GM23338 (cell line): ENCODE results near the gene TYMS. TPM values are rescaled to one million over a fixed set of nuclear protein-coding genes. Genes with fewer than 3 reads are reported as not detected.

Experiments
- ATAC-seq: fragments of 200-7000 bp; cut with Tn5 transposase; 3 replicates; pipeline ENCODE4 v1.9.1; 2020
- DNase-seq: peaks from one replicate; pipeline ENCODE4 v3.0.0-alpha.2; 2015; ENCODE audit warnings: low spot score
- H2AFZ ChIP-seq: fragments of 200-600 bp; sonication (generic); 2 replicates; pipeline ENCODE4 v1.8.0; 2016; ENCODE audit warnings: antibody characterized with exemption, mild to moderate bottlenecking, moderate library complexity
- H3F3A ChIP-seq: fragments of 200-600 bp; sonication (generic); replicated peaks from 2 replicates; pipeline ENCODE4 v1.8.0; 2017; ENCODE audit warnings: antibody characterized with exemption, mixed run types, low read depth
- H3K27ac ChIP-seq: fragments of 200-600 bp; sonication (generic); 2 replicates; pipeline ENCODE4 v1.6.1; 2016; ENCODE audit warnings: low read depth
- H3K27me3 ChIP-seq: fragments of 200-600 bp; sonication (generic); 2 replicates; pipeline ENCODE4 v1.8.0; 2016; ENCODE audit warnings: mild to moderate bottlenecking, mixed run types, moderate library complexity; ENCODE audit not compliant: insufficient read depth
- H3K36me3 ChIP-seq: fragments of 200-600 bp; sonication (generic); 2 replicates; pipeline ENCODE4 v1.8.0; 2016; ENCODE audit warnings: mild to moderate bottlenecking; ENCODE audit not compliant: insufficient read depth
- H3K4me1 ChIP-seq: fragments of 200-600 bp; sonication (generic); 2 replicates; pipeline ENCODE4 v1.8.0; 2016; ENCODE audit warnings: mild to moderate bottlenecking, moderate library complexity; ENCODE audit not compliant: insufficient read depth
- H3K4me2 ChIP-seq: fragments of 200-600 bp; sonication (generic); 2 replicates; pipeline ENCODE4 v1.7.1; 2017; ENCODE audit warnings: mixed run types
- H3K4me3 ChIP-seq: fragments of 200-600 bp; sonication (generic); 2 replicates; pipeline ENCODE4 v1.6.1; 2016; ENCODE audit warnings: mixed run types
- H3K79me2 ChIP-seq: fragments of 200-600 bp; sonication (generic); replicated peaks from 2 replicates; pipeline ENCODE4 v1.8.0; 2017; ENCODE audit warnings: mild to moderate bottlenecking; ENCODE audit not compliant: insufficient read depth
- H3K9me2 ChIP-seq: fragments of 200-600 bp; sonication (generic); 2 replicates; pipeline ENCODE4 v1.8.0; 2017; ENCODE audit not compliant: insufficient read depth
- H4K20me1 ChIP-seq: fragments of 200-600 bp; sonication (generic); replicated peaks from 2 replicates; pipeline ENCODE4 v1.8.0; 2017; ENCODE audit warnings: mild to moderate bottlenecking; ENCODE audit not compliant: insufficient read depth
- H3K27ac Mint-ChIP-seq: 2 replicates; pipeline ENCODE4 v1.8.0; 2020; ENCODE audit warnings: inconsistent platforms, mild to moderate bottlenecking, moderate library complexity, mixed read lengths
- H3K27me3 Mint-ChIP-seq: 3 replicates; pipeline ENCODE4 v1.8.0; 2022; ENCODE audit warnings: low read depth, mild to moderate bottlenecking, moderate library complexity, mixed read lengths, inconsistent platforms; ENCODE audit not compliant: insufficient read depth, poor library complexity
- H3K36me3 Mint-ChIP-seq: 3 replicates; pipeline ENCODE4 v1.8.0; 2021; ENCODE audit warnings: low read depth, mild to moderate bottlenecking, inconsistent platforms, moderate library complexity, mixed read lengths
- H3K4me1 Mint-ChIP-seq: 3 replicates; pipeline ENCODE4 v1.8.0; 2020; ENCODE audit warnings: mild to moderate bottlenecking, inconsistent platforms, mixed read lengths
- H3K4me3 Mint-ChIP-seq: 3 replicates; pipeline ENCODE4 v1.8.0; 2021; ENCODE audit warnings: moderate library complexity, mild to moderate bottlenecking, inconsistent platforms, mixed read lengths
- H3K9me3 Mint-ChIP-seq: 3 replicates; pipeline ENCODE4 v1.8.0; 2020; ENCODE audit warnings: moderate library complexity, mild to moderate bottlenecking, inconsistent platforms, mixed read lengths
- CTCF ChIP-seq, 2 experiments: fragments of 200-600 bp in 1 of 2; sonication (generic) in 1 of 2; conservative IDR thresholded peaks; 2 replicates each; pipeline versions ENCODE4 v1.5.1 to v1.6.1; 2016 to 2017; ENCODE audit warnings: antibody characterized with exemption in 2 of 2, low read depth in 2 of 2, mild to moderate bottlenecking in 2 of 2, moderate library complexity in 1 of 2
- POLR2AphosphoS5 ChIP-seq: IDR thresholded peaks from 2 replicates; pipeline ENCODE4 v1.6.1; 2016; ENCODE audit warnings: antibody characterized with exemption, low read depth
- REST ChIP-seq: IDR thresholded peaks from one replicate; pipeline ENCODE4 v1.6.1; 2018; ENCODE audit warnings: antibody characterized with exemption; ENCODE audit not compliant: unreplicated experiment
- STAT1 ChIP-seq: IDR thresholded peaks from one replicate; pipeline ENCODE4 v1.6.1; 2016; ENCODE audit warnings: antibody characterized with exemption; ENCODE audit not compliant: unreplicated experiment
- polyA plus RNA-seq: library from polyadenylated mRNA; unstranded; fragments of >200 nt; fragmentation: Nextera tagmentation; extraction: Ambion mirVana; gene quantifications from 2 replicates; pipeline ENCODE4 v1.2.1, GENCODE V29; 2016
- total RNA-seq: library from RNA; depleted of rRNA; stranded (reverse); fragments of >200 nt; shearing (Covaris generic); gene quantifications from 2 replicates; pipeline ENCODE4 v1.2.3, GENCODE V29; 2014

TYMS gene
- total and polyA plus RNA-seq, 2 experiments from 2014 or later, result 52.9 to 72.3 TPM

- no peak for TF ChIP-seq STAT1
- TF ChIP-seq POLR2AphosphoS5, result no peak
- H3K4me1 Mint-ChIP-seq, result peaks cover 14% of the 10 kb centered on the region
- Histone ChIP-seq H3K4me2 (no peak overlapping the region), H3K27me3 (no peaks in the 10 kb centered on the region), H3K9me2 (no peaks in the 10 kb centered on the region; the same call in 1 of the 2 replicates), H4K20me1 (no peaks in the 10 kb centered on the region), H3F3A (no peaks in the 10 kb centered on the region), H3K27ac (no peak overlapping the region), H3K4me1 (peaks cover 4% of the 10 kb centered on the region; the same call in 1 of the 2 replicates), H3K79me2 (no peaks in the 10 kb centered on the region), H2AFZ (peak overlapping the region; percentile 11; the same call in 1 of the 2 replicates), H3K4me3 (no peak overlapping the region), H3K36me3 (no peaks in the 10 kb centered on the region)
- H3K27me3 Mint-ChIP-seq, result peaks cover 5% of the 10 kb centered on the region
- DNase-seq (no peak), ATAC-seq (no peak)
- H3K27ac Mint-ChIP-seq, result no peak overlapping the region
- H3K4me3 Mint-ChIP-seq, result no peak overlapping the region
- H3K36me3 Mint-ChIP-seq, result no peaks in the 10 kb centered on the region
- no peaks in the 10 kb centered on the region for H3K9me3 Mint-ChIP-seq
Measured at GRCh38 chr18:627231-627630, 30.2 kb upstream of the TYMS start.

GRCh38 chr18:629269-630150 is 27.9 kb upstream of the TYMS start:
- Mint-ChIP-seq H3K4me3 (no peak overlapping the region), H3K36me3 (no peaks in the 10 kb centered on the region), H3K27ac (peak overlapping the region; percentile 57), H3K27me3 (peaks cover 5% of the 10 kb centered on the region), H3K9me3 (peaks cover 2% of the 10 kb centered on the region; the same call in 1 of the 3 replicates), H3K4me1 (peaks cover 18% of the 10 kb centered on the region)
- Histone ChIP-seq H3K79me2 (no peaks in the 10 kb centered on the region), H3K36me3 (no peaks in the 10 kb centered on the region), H4K20me1 (no peaks in the 10 kb centered on the region), H3K4me1 (peaks cover 7% of the 10 kb centered on the region), H3K4me2 (no peak overlapping the region), H3K27me3 (no peaks in the 10 kb centered on the region), H3F3A (0 out of 2 replicates have a peak, but pooled peaks cover 7% of the 10 kb centered on the region), H3K9me2 (no peaks in the 10 kb centered on the region; the same call in 1 of the 2 replicates), H3K4me3 (no peak overlapping the region), H3K27ac (no peak overlapping the region), H2AFZ (peak overlapping the region; percentile 43; the same call in 1 of the 2 replicates)
- ATAC-seq (peak; percentile 53), DNase-seq (peak; percentile 50)
- TF ChIP-seq REST (no peak), CTCF (conservative IDR thresholded peaks at IDR 0.05; ENCODE audit: low read depth in 2 of 2) (peak in 1 of 2 experiments; percentile 50; a peak in 2 of 4 replicates)
